HG03159 (cell line): ENCODE measurements around the gene TMEM131L.
"Not testable (repeated sequence)": the region's sequence is repeated elsewhere in the genome, so short reads cannot be mapped to it uniquely, and the experiment has no call there.

Experiments used
- ATAC-seq: cut with Tn5 transposase; IDR thresholded peaks from one replicate; pipeline ENCODE4 v1.9.1; 2021; ENCODE audit warnings: mild to moderate bottlenecking, moderate library complexity; ENCODE audit not compliant: unreplicated experiment

The TMEM131L gene

GRCh38 chr4:153602758-153603157 is 136.6 kb downstream of the TMEM131L start:
- ATAC-seq, result no peak

- no peak for ATAC-seq
Observed at GRCh38 chr4:153603258-153603657, 137.1 kb downstream of the TMEM131L start.

GRCh38 chr4:153603835-153604234 is 137.7 kb downstream of the TMEM131L start:
- ATAC-seq, result no peak

- ATAC-seq, result not testable (repeated sequence)
Observed at GRCh38 chr4:153609070-153609469, 142.9 kb downstream of the TMEM131L start.

- ATAC-seq, result no peak
Observed at GRCh38 chr4:153610623-153611376, 144.6 kb downstream of the TMEM131L start.

GRCh38 chr4:153611679-153612078 is 145.5 kb downstream of the TMEM131L start:
- no peak for ATAC-seq

GRCh38 chr4:153612878-153613277 is 146.7 kb downstream of the TMEM131L start:
- no peak for ATAC-seq

- ATAC-seq, result no peak
Observed at GRCh38 chr4:153616006-153616555, 149.9 kb downstream of the TMEM131L start.

- ATAC-seq, result no peak
Observed at GRCh38 chr4:153618833-153619232, 152.7 kb downstream of the TMEM131L start.

- ATAC-seq, result no peak
Observed at GRCh38 chr4:153619811-153620210, 153.7 kb downstream of the TMEM131L start.

GRCh38 chr4:153620352-153620751 is 154.2 kb downstream of the TMEM131L start:
- no peak for ATAC-seq

- ATAC-seq, result no peak
Observed at GRCh38 chr4:153622093-153622492, 155.9 kb downstream of the TMEM131L start.

GRCh38 chr4:153622778-153623240 is 156.6 kb downstream of the TMEM131L start:
- ATAC-seq, result no peak

- ATAC-seq, result no peak
Observed at GRCh38 chr4:153623491-153623890, 157.3 kb downstream of the TMEM131L start.

- no peak for ATAC-seq
Observed at GRCh38 chr4:153628796-153629315, 162.7 kb downstream of the TMEM131L start.

- ATAC-seq, result no peak
Observed at GRCh38 chr4:153629776-153630175, 163.6 kb downstream of the TMEM131L start.

GRCh38 chr4:153634738-153635353 is 168.7 kb downstream of the TMEM131L start:
- ATAC-seq, result no peak

GRCh38 chr4:153635846-153636245 is 169.7 kb downstream of the TMEM131L start:
- ATAC-seq, result no peak

- ATAC-seq, result no peak
Observed at GRCh38 chr4:153637201-153637600, 171.0 kb downstream of the TMEM131L start.

- ATAC-seq, result no peak
Observed at GRCh38 chr4:153638011-153638410, 171.9 kb downstream of the TMEM131L start.

GRCh38 chr4:153638999-153639398 is 172.8 kb downstream of the TMEM131L start:
- ATAC-seq, result no peak
